GM11168 (cell line): ENCODE data around the gene SPPL3.
"Not testable (repeated sequence)": the region's sequence is repeated elsewhere in the genome, so short reads cannot be mapped to it uniquely, and the experiment has no call there.

Source experiments
- in situ Hi-C: fragments of 300-500 bp; cut with MboI; formaldehyde crosslinking; loops from one replicate; pipeline ENCODE4 v1.12.0; 2022; ENCODE audit warnings: low sequenced_read_pairs; ENCODE audit not compliant: unreplicated experiment

Gene SPPL3

DNA sequence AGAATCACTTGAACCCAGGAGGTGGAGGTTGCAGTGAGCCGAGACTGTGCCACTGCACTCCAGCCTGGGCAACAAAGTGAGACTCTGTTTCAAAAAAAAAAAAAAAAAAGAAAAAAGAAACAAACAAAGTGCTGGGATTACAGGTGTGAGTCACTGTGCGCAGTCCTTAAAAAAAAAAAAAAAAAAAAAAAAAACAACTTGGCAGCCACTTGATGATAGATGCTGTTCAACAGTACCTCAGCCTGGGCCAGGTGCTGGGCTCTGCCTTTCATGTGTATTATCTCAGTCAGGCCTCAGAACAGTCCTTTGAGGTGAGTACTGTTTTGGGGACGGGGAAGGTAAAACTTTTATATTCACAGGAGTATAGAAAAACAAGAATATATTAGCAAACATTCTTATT is 169.0 kb downstream of the SPPL3 start:
- in situ Hi-C loops, result no loop called here

- in situ Hi-C loops, result no loop called here
Measured at GRCh38 chr12:120734210-120734609, 169.9 kb downstream of the SPPL3 start.

GRCh38 chr12:120733574-120733973 is 170.6 kb downstream of the SPPL3 start:
- in situ Hi-C loops, result no loop called here

DNA sequence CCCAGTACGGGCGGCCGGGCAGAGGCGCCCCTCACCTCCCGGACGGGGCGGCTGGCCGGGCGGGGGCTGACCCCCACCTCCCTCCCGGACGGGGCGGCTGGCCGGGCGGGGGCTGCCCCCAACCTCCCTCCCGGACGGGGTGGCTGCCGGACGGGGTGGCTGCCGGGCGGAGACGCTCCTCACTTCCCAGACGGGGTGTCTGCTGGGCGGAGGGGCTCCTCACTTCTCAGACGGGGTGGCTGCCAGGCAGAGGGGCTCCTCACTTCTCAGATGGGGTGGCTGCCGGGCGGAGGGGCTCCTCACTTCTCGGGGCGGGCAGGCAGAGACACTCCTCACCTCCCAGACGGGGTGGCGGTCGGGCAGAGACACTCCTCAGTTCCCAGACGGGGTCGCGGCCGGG is 172.0 kb downstream of the SPPL3 start:
- in situ Hi-C loops, result not testable (repeated sequence)

- in situ Hi-C loops, result no loop called here
Measured at GRCh38 chr12:120726961-120727360, 177.2 kb downstream of the SPPL3 start.

DNA sequence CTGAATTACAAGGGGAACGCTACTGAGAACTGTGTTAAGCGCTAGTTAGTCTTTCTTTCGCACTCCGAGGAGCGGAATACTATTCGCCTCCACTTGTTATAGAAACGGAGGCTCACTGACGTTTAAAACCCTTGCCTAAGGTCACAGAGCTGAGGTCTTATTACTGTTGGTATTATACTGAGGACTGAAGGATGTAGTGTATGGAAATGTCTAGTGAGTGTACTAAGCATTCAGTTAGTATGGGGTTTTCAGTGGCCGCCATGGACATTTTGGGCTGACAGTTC is 177.7 kb downstream of the SPPL3 start:
- in situ Hi-C loops, result no loop called here

GRCh38 chr12:120725659-120726509 is 178.3 kb downstream of the SPPL3 start, which contains the start of gene ACADS:
Gene ACADS, plus strand, starts transcription at chr12:120725826. Its CDS starts 60 bp downstream, at chr12:120725886.
- in situ Hi-C loops, result no loop called here

DNA sequence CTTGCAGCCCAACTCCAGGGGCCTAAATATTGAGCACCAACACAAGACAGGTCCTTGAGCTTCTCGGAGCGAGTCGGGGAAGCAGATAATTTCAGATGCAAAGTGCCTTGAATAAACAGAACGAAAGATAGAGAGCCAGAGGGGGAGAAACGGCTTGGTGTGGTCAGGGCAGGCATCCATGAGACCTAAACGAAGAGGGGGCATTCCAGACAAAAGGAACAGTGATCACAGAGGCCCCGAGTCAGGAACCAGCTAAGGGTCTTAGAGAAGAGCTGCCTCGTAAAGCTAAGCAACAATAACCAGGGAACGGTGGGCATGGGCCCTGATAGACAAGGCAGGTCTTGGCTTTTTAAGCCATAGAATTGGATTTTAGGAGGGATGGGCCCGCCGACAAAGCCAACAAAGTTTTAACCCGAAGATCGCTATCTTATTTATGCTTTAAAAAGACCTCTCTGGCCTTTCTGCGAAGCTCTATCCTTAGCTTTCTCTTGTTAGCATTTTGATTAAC is 179.0 kb downstream of the SPPL3 start:
- in situ Hi-C loops, result no loop called here

DNA sequence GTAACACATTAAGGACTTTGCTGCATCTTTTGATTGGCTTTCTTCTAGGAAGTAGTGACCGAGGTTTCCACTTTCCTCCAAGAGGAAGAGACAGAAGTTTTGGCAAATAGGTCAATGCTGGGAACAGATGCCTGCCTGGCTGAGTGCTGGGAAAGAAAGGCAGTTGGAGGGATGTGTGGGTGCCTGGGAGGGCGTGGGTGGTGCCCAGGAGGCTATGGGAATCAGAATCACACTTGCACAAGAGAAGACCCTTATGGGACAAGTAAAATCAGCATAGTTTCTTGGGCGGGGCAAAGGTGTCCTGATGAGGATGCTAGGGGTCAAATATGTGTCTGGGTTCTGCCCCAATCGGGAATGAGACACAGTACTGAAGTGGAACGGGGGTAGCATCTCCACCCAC is 179.4 kb downstream of the SPPL3 start:
- in situ Hi-C loops, result no loop called here

GRCh38 chr12:120722784-120723183 is 181.4 kb downstream of the SPPL3 start:
- in situ Hi-C loops, result no loop called here

DNA sequence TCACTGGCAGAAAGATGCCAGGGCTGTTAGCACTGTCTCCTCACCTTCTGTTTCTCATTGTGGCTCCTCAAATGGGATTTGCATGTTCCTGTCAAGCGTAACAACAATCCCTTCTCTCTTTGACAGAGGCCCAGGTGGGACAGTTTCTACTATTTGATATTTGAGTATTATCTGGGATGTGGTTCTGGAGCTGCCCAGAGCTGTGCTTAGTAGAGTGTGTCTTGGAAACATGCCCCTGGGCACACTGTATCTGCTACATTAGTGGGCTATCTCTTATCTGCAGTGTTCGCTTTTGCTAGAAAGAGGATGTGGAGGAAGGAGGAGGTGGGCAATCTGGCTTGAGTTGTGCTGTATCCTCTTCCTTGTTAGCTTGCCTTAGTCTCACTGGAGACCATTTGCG is 182.3 kb downstream of the SPPL3 start:
- in situ Hi-C loops, result no loop called here

DNA sequence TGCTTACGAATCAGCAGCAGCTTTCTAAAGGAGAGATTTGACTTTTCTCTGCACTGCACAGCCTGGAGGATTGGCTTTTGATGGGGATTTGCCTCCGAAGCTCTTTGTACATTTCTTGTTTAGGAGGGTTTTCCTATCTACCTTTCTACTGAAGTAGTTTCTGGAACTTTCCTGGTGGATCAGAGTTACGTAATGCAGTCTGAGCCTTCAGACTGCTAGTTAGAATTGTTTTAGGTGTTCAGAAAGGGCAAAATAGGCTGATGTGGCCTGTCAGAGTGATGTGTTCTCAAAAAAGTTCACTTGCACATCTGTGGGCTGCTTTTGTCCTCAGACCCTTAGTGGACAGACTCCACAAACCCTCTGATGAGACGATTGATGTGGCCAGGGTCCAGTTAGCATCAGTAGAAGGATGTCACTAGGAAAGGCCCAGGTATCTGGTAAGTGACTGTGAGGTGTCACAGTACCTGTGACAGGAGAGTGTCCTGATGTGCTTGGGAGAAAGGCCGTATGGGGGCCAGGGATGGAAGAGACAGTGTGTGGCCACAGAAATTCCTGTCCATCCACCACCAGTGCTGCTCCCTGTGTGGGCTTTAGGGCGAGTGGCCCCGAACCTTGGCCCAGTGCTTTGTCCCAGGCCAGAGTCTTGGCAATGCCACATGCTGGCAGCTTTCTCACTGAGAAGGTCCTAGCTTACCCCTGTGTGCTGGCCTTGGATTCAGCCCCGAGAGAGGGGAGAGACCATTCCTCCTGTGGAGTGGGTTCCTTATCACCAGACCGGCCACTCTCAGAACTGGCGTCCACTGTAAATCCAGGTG is 183.0 kb downstream of the SPPL3 start:
- in situ Hi-C loops, result no loop called here

DNA sequence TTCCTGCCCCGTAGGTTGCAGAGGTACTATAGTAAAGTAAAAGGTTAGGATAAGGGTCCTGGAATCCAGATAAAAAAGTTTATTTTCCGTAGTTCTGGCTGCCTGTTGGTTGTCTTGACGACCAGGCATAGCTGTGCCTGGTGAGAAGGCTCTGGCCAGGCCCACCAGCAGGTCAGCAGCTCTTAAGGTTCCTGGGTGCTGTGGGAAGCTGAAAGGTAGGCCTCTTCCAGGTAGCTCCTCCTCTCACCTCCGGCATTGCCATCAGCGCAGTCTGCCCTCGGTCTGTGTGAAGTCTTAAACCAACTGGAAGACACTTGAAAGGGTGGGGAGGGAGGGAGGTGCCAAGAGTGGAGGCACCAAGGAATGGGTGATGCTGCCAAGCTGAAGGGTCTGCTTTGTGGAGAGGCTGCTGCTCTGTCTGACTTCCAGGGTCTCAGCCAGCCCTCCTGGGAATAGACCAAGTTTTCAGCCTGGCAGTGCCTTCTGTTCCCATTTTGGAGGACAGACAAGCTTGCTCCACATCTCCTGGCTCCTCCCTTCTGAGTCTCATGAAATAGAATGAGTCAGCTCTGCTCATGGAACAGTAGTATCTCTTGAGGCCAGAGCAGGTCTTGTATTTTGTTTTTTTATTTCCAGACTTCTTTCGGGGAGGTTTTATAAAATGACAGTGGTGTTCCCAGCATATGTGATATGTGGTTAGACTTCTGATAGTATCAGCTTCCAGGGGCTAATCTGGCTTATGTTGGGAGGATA is 183.7 kb downstream of the SPPL3 start:
- in situ Hi-C loops, result no loop called here

GRCh38 chr12:120719496-120720233 is 184.5 kb downstream of the SPPL3 start:
- in situ Hi-C loops, result no loop called here

- in situ Hi-C loops, result no loop called here
Measured at GRCh38 chr12:120719072-120719471, 185.1 kb downstream of the SPPL3 start.

DNA sequence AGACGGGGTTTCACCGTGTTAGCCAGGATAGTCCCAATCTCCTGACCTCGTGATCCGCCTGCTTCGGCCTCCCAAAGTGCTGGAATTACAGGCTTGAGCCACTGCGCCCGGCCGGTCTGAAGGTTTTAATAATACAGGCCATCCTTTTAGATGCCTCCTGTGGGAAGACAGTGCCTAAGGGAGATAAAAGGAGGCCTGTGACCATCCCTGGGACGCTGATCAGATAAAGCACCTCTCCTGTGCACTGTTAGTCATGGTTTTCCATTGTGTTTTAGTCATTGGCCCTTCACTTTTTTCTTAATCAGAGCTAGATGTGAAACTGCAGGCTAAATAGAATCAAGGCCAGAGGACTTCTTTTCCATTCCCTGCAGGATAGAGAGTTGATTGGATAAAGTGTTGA is 186.1 kb downstream of the SPPL3 start:
- in situ Hi-C loops, result no loop called here

DNA sequence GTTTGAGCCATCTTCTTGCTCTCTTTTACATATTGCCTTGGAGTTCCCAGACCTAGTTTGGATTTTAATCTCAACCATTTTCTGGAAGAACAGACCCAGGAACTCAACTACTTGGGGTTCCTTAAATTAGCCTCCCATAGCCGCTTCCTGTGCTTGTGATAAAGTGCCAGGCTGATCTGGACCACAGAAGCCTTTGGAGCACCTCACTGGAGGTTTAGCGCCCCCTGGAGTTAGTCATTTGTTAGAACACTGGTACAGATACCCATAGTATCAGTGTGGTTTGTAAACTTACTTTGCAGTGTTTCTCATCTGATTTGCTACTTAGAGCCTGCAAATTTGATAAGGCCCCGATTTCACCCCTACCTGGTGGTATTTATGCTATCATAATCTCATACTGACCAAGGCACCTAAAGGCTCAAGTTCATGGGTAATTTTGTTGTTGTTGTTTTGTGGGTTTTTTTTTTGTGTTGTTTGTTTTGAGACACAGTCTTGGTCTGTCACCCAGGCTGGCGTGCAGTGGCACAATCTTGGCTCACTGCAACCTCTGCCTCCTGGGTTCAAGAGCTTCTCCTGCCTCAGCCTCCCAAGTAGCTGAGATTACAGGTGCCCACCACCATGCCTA is 190.2 kb downstream of the SPPL3 start:
- in situ Hi-C loops, result loop anchor here (5.0 kb wide), 1 partner anchor 72 kb away; the partner anchor contains the start of gene CABP1

- in situ Hi-C loops, result loop anchor here (5.0 kb wide), 1 partner anchor 70 kb away; the partner anchor contains the start of gene CABP1
Measured at GRCh38 chr12:120712610-120713009, 191.5 kb downstream of the SPPL3 start.
